Measurements from ENCODE around the gene NAGLU. TPM values are rescaled to one million over a fixed set of nuclear protein-coding genes. Genes with fewer than 3 reads are reported as not detected.

NAGLU gene
- total RNA-seq, result 10 to 100 TPM; 15.0 to 17.6 TPM

DNA sequence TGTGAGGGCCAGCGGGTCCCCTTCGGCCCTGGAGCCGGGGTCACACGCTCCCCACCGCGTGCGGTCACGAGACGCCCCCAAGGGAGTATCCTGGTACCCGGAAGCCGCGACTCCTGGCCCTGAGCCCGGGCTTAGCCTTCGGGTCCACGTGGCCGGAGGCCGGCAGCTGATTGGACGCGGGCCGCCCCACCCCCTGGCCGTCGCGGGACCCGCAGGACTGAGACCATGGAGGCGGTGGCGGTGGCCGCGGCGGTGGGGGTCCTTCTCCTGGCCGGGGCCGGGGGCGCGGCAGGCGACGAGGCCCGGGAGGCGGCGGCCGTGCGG is at the start of gene NAGLU:
Gene NAGLU (plus strand): TSS at position 194 of the 324 bp plus-strand sequence. CDS start 32 bp downstream, at position 226.
- ChIA-PET POLR2A (interaction anchor here (0.6 to 1.0 kb wide), 3 partner anchors 15 to 31 kb away, joined by 3 read pairs; no protein-coding TSS in a partner anchor), CTCF (interaction anchor here (1.0 to 1.6 kb wide), 6 partner anchors 9 to 122 kb away, joined by 3 to 8 read pairs (median 4); no protein-coding TSS in a partner anchor)

DNA sequence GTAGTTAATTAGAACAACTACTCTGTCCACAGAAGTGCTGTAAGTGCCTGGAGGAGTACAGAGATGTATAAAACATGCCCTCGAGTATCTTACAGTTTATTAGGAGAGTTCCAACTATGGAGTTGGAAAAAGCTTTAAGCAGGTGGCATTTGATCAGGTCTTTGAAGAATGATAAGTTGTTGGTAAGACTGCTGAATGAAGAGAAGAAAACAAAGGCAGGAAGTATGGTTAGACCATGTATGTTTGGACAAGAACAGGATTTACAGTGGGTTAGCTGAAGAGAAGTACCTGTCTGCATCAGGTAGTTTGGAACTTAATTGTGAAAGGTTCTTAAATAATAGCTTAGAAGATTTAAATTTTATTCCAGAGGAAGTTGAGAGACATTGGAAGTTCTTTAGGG is 48.0 kb upstream of the NAGLU start:
- ChIA-PET CTCF (interaction anchor here (0.6 kb wide), 1 partner anchor 154 kb away, joined by 3 read pairs; no protein-coding TSS in a partner anchor), POLR2A (no interaction called here)

DNA sequence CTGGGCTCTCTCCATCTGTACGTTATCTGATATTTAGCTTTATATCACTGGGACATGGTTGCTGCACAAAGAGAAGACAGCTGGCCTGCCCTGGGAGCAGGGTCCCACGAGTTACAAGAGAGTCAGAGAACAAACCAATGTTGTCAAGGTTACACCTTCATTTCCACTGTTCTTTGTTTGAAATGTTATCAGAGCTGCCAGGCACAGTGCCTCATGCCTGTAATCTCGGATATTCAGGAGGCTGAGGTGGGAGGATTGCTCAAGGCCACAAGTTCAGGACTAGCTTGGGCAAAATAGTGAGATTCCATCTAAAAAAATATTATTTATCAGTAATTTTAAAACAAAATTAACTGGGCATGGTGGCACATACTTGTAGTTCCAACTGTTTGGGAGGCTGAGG is 42.7 kb upstream of the NAGLU start:
- ChIA-PET POLR2A (interaction anchor here (0.5 kb wide), 1 partner anchor 47 kb away, joined by 5 read pairs; no protein-coding TSS in a partner anchor), CTCF (interaction anchor here (0.6 kb wide), 1 partner anchor 349 kb away, joined by 5 read pairs; no protein-coding TSS in a partner anchor)

- ChIA-PET CTCF (interaction anchor here (0.7 to 2.1 kb wide), 3 partner anchors 26 to 76 kb away, joined by 3 to 5 read pairs (median 3); no protein-coding TSS in a partner anchor), POLR2A (no interaction called here)
Measured at GRCh38 chr17:42494673-42495072, 41.4 kb upstream of the NAGLU start.

DNA sequence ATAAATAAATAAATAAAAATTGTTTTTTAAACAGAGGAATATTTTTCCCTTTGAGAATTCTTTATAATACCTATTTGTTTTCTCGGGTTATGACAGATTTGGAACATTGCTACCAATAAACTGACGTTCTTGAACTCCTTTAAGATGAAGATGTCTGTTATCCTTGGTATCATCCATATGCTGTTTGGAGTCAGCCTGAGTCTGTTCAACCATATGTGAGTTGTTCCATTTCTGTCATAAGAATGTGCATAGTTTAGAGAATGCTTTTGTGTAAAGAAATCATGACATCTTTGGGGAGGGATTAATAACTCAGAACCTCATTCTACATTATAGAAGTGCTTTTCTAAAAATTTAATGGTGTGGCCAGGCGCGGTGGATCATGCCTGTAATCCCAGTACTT is 37.2 kb upstream of the NAGLU start:
- ChIA-PET CTCF (no interaction called here), POLR2A (no interaction called here)

DNA sequence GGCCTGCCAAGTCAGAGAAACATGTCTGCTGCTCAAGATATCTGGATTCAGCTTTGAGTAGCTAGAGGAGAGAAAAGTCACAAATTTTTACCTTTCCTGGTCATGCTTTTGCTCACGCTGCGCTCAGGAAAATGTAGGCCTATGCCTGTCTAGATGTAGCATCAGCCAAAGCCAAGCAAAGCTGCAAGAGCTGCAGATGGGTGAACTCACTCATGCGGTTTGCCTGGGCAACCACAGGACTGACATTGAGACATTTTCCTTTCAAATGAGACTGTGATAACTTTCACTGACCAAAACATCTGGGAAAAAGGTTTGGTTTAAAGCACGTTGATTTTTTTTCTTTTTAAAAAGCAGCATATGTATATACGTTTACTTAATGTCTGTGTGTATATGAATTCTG is 34.0 kb upstream of the NAGLU start:
- CTCF ChIA-PET, result no interaction called here
- POLR2A ChIA-PET, result no interaction called here

DNA sequence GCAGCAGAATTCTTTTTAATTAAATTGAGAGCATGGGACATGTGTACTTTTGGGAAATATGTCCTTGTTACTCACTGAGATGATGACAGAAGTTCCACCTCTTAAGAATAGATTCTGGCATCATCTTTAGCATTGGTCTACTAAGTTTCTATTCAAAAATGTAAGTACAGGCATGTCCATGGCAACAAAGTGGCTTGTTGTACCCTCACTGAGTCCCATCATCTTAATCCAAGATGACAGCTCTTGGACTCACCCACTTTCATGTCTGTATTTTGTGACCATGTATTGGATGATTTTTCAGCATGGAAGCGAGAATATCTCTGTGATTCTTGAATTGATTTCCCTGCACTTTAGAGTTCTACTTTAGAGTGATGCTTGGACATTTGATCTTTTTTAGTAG is 33.1 kb upstream of the NAGLU start:
- POLR2A ChIA-PET, result no interaction called here
- CTCF ChIA-PET, result no interaction called here

DNA sequence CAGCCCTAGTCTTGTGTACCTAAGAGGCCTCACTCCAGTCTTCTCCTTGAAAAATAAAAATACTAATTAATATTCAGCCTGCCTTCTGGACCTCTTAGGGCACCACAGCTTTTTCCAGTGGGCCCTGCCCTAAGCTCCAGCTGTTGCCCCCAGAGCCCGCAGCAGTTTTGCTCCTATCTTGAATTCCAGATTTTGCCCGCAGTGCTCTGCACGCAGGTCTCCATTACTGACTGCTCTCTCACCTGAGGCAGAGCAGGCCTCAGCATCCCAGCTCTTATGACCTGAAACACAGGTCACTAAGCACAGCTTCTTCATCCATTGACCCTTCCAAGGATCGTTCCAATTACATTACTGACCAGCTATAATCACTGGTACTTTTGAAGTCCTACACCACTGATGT is 28.4 kb upstream of the NAGLU start:
- ChIA-PET POLR2A (interaction anchor here (1.2 kb wide), 1 partner anchor 163 kb away, joined by 5 read pairs; no protein-coding TSS in a partner anchor), CTCF (no interaction called here)

DNA sequence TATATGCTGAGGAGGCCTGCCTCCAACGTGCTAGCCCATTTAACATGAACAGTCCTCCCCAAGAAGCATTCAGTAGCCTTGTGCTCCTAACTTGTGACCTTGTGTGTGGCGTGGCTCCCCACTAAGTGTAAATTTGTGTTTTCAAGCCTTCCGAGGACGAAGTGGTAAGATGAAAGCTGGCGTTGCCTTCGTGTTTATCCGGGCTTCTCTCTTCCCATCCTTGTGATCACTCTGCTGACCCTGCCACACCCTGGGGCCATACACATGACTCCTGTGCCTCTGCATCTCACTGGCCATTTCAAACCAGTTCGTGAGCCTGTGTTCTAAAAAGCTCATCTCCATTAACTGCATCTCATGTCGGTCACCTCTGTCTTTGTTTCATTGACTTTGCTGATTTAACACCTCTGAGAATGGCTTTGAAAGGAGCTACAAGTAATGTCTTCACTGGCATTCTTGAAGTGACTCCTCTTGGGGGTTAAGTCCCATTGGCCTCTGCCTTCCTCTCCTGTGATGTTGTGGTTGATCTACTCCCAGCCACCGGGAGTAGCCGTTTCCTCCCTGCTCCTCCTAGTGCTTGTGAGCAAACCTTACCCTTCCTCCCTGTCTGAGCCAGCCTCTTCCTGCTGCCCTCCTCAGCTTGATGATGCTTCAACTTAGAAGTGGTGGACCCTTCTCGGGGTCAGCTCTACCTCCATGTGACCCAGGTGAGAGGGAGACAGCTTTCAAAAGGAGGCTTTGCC is 27.4 kb upstream of the NAGLU start:
- POLR2A ChIA-PET, result interaction anchor here (1.2 kb wide), 1 partner anchor 164 kb away, joined by 5 read pairs; no protein-coding TSS in a partner anchor

GRCh38 chr17:42509409-42509808 is 26.6 kb upstream of the NAGLU start:
- ChIA-PET CTCF (interaction anchor here (1.2 kb wide), 1 partner anchor 69 kb away, joined by 3 read pairs; no protein-coding TSS in a partner anchor), POLR2A (no interaction called here)

More for the DNA sequence above, 27.4 kb upstream of the NAGLU start:
- CTCF ChIA-PET, result interaction anchor here (0.6 to 1.2 kb wide), 2 partner anchors 11 to 68 kb away, joined by 3 read pairs; no protein-coding TSS in a partner anchor

GRCh38 chr17:42509841-42510240 is 26.2 kb upstream of the NAGLU start:
- ChIA-PET POLR2A (no interaction called here), CTCF (no interaction called here)

DNA sequence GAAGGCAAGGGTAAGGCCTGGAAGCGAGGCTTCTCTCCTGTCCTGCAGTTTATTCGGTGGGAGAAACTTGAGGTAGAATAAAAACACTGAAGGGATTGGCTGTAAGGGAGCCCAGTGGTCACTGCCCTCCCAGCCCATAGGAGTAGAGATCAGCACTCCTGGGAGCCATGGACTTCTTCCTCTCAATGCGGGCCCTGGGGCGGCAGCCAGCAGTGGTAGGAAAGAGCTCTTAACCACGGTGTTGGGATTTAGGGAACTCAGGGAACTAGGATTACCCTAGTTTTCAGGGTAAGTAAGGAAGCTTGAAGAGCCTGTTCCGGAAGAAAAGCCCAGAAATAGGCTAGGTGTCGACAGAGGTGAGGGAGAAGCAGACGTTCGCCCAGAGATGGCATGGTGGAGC is 23.8 kb upstream of the NAGLU start:
- CTCF ChIA-PET, result interaction anchor here (0.7 kb wide), 1 partner anchor 17 kb away, joined by 3 read pairs; no protein-coding TSS in a partner anchor
- POLR2A ChIA-PET, result no interaction called here

DNA sequence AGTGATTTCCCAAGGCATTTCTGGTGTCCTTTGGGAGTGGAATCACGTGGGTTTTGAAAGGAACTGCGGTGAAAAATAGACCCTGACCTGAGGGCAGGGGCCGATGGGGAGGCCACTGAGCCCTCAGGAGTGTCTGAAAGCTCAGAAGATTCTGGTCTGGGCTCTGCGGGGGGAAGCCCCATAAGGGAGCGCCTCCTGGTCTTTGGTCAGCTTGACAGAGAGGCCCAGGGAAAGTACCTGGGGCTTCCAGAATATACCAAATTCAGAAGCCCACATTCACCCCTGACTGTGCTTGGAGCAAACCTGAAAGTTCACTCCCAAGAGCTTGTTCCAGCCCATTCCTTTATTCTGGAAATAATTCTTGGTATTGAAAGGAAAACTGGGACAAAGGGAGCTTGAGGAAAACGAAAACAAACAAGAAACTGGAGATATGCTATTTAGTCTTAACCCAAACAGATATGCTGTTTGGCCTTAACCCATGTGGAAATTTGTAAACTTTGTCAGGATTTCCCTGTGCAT is 23.2 kb upstream of the NAGLU start:
- CTCF ChIA-PET, result no interaction called here
- POLR2A ChIA-PET, result no interaction called here

GRCh38 chr17:42513686-42514085 is 22.4 kb upstream of the NAGLU start:
- POLR2A ChIA-PET, result interaction anchor here (0.6 kb wide), 1 partner anchor 68 kb away, joined by 11 read pairs; no protein-coding TSS in a partner anchor
- CTCF ChIA-PET, result interaction anchor here (0.6 kb wide), 1 partner anchor 123 kb away, joined by 3 read pairs; no protein-coding TSS in a partner anchor

- CTCF ChIA-PET, result interaction anchor here (0.6 to 2.0 kb wide), 3 partner anchors 95 to 122 kb away, joined by 3 to 5 read pairs (median 3); no protein-coding TSS in a partner anchor
- POLR2A ChIA-PET, result no interaction called here
Measured at GRCh38 chr17:42514279-42514678, 21.8 kb upstream of the NAGLU start.

DNA sequence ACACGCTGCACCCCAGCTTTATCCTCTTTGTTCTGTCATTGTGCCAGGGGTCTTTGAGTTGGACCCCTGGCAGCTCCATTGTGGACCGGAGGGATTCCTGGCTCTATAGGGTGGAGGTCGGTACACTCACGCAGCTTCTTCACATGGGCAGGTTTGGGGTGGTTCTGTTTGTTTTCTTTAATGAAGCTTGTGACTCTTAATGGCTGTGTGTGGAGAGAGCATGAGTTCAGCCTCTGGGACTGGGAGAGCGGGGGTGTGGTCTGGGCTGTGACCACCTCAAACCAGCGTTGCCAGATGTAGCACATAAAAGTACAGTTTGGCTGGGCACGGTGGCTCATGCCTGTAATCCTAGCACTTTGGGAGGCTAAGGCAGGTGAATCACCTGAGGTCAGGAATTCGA is 21.2 kb upstream of the NAGLU start:
- POLR2A ChIA-PET, result no interaction called here
- CTCF ChIA-PET, result interaction anchor here (0.7 to 2.0 kb wide), 2 partner anchors 96 to 109 kb away, joined by 3 to 5 read pairs; no protein-coding TSS in a partner anchor

GRCh38 chr17:42517516-42517915 is 18.5 kb upstream of the NAGLU start:
- CTCF ChIA-PET, result interaction anchor here (0.6 to 2.1 kb wide), 14 partner anchors 10 to 205 kb away, joined by 3 to 10 read pairs (median 4); partner anchors contain the start of gene CAVIN1
- POLR2A ChIA-PET, result interaction anchor here (0.5 kb wide), 1 partner anchor 236 kb away, joined by 3 read pairs; no protein-coding TSS in a partner anchor

GRCh38 chr17:42518046-42518754 is 17.8 kb upstream of the NAGLU start:
- CTCF ChIA-PET, result interaction anchor here (0.6 to 2.8 kb wide), 16 partner anchors 9 to 205 kb away, joined by 3 to 10 read pairs (median 4); partner anchors contain the start of genes CAVIN1 and NAGLU

GRCh38 chr17:42518755-42519545 is 17.1 kb upstream of the NAGLU start:
- ChIA-PET CTCF (interaction anchor here (1.0 to 2.8 kb wide), 8 partner anchors 8 to 206 kb away, joined by 3 to 10 read pairs (median 4); partner anchors contain the start of gene NAGLU), POLR2A (no interaction called here)

More at GRCh38 chr17:42518046-42518754, 17.8 kb upstream of the NAGLU start:
- POLR2A ChIA-PET, result interaction anchor here (0.5 kb wide), 1 partner anchor 237 kb away, joined by 3 read pairs; no protein-coding TSS in a partner anchor
